ENCODE results near the gene FBXO41.

The FBXO41 gene

GRCh38 chr2:73284296-73285158 lies at the start of gene FBXO41:
TSS of gene FBXO41 (minus strand) at chr2:73284478. CDS start at chr2:73269630, 14,848 bp downstream.
- DNase-seq = peak; percentile 88

GRCh38 chr2:73334045-73334444 lies 49.8 kb upstream of the FBXO41 start:
- no peak for DNase-seq

GRCh38 chr2:73333564-73333963 lies 49.3 kb upstream of the FBXO41 start:
- DNase-seq = no peak

GRCh38 chr2:73324126-73324725 lies 39.9 kb upstream of the FBXO41 start:
- DNase-seq = no peak

- no peak for DNase-seq
Measured at GRCh38 chr2:73323551-73323950, 39.3 kb upstream of the FBXO41 start.

- no peak for DNase-seq
Measured at GRCh38 chr2:73314441-73314840, 30.2 kb upstream of the FBXO41 start.

GRCh38 chr2:73307720-73308119 lies 23.4 kb upstream of the FBXO41 start:
- no peak for DNase-seq

- DNase-seq = no peak
Measured at GRCh38 chr2:73301636-73302035, 17.4 kb upstream of the FBXO41 start.

- DNase-seq = no peak
Measured at GRCh38 chr2:73300926-73301325, 16.6 kb upstream of the FBXO41 start.

GRCh38 chr2:73297586-73297985 lies 13.3 kb upstream of the FBXO41 start:
- no peak for DNase-seq

- no peak for DNase-seq
Measured at GRCh38 chr2:73297151-73297559, 12.9 kb upstream of the FBXO41 start.

GRCh38 chr2:73295751-73296400 lies 11.6 kb upstream of the FBXO41 start:
- DNase-seq = no peak

GRCh38 chr2:73294239-73294638 lies 10.0 kb upstream of the FBXO41 start:
- DNase-seq = no peak

- peak; percentile 94 for DNase-seq
Measured at GRCh38 chr2:73293534-73294171, 9.4 kb upstream of the FBXO41 start, which contains the start of gene EGR4. TSS of gene EGR4 (minus strand) at chr2:73293548. CDS start at chr2:73293317, 231 bp downstream.

GRCh38 chr2:73292906-73293533 lies 8.7 kb upstream of the FBXO41 start:
- DNase-seq = peak; percentile 31

GRCh38 chr2:73292316-73292905 lies 8.1 kb upstream of the FBXO41 start:
- DNase-seq = peak; percentile 14

- DNase-seq = peak; percentile 18
Measured at GRCh38 chr2:73291461-73292315, 7.4 kb upstream of the FBXO41 start.

GRCh38 chr2:73291093-73291460 lies 6.8 kb upstream of the FBXO41 start:
- DNase-seq = peak; percentile 71

GRCh38 chr2:73290049-73290839 lies 6.0 kb upstream of the FBXO41 start:
- DNase-seq = peak; percentile 68

GRCh38 chr2:73289304-73289703 lies 5.0 kb upstream of the FBXO41 start:
- no peak for DNase-seq

All from stimulated activated CD4-positive, alpha-beta T cell treated with anti-CD3 and anti-CD28 coated beads, Interleukin-15, amount 100 ng/mL, for 24 hours (primary cell).